HG03558 (cell line): ENCODE measurements around the gene ZCCHC24.

Experiments used
- ATAC-seq: cut with Tn5 transposase; IDR thresholded peaks from one replicate; pipeline ENCODE4 v1.9.1; 2021; ENCODE audit warnings: moderate number of reproducible peaks; ENCODE audit not compliant: unreplicated experiment; ENCODE audit errors: extremely low read depth

The ZCCHC24 gene

DNA sequence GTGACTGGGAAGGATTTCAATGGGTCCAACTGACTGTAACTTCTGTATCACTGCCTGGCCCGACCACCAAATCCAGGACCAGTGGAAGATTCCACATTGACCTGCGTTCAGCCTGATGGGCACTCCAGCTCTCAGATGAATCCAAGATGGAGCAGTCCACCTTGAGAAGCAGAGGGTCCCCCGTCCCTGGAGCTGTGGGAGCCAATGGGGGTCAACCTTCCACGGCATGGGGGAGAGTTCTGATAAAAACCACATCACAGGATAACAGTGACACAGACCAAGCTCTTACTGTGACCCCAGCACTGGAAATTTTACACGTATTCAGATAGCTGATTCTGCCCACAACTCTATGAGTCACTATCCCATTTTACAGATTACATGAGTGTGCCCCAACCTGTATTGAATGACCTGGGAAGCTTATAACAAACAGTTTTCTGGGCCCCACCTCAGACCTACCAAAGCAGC is 11.2 kb downstream of the ZCCHC24 start:
- no peak for ATAC-seq

DNA sequence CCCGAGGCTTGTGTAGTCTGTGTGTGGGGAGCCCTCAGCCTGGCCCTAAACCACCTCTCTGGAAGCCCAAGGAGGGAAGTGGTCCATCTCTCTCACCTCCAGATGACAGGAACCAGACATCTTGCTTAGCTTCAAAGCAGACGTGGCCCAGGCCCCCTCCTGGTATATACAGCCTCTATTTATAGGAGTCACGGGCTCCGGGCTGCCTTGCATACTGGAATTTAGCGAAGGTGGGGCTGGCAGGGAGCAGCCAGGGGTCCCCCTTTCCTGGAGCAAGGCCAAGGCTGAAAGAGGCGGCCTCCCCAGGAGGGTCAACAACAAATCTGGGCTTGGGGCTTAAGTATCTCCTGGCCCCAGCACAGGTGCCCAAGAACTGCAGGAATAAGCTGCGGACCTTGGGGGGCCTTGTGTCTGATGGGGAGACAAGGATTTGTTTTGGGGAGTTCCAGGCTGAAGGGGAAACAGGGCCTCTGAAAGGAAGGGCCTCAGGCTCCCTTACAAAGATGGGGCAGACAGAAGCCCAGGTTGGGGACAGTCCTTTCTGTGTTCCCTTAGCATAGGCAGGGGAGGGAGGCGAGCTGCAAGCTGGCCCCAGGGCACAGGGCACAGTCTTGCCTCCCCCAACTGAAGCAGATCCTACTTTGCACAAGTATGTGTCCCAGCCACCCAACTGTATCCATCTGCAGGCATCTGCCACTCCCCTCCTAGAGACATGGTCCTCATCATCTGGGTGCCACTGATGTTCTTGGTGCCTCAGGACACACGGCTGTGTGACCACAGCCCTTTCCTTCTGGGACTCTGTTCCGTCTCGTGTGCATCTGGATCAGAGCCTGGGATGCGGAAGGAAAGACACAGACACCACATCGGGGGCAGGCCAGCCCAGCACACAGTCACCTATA is 11.9 kb downstream of the ZCCHC24 start:
- ATAC-seq = no peak

DNA sequence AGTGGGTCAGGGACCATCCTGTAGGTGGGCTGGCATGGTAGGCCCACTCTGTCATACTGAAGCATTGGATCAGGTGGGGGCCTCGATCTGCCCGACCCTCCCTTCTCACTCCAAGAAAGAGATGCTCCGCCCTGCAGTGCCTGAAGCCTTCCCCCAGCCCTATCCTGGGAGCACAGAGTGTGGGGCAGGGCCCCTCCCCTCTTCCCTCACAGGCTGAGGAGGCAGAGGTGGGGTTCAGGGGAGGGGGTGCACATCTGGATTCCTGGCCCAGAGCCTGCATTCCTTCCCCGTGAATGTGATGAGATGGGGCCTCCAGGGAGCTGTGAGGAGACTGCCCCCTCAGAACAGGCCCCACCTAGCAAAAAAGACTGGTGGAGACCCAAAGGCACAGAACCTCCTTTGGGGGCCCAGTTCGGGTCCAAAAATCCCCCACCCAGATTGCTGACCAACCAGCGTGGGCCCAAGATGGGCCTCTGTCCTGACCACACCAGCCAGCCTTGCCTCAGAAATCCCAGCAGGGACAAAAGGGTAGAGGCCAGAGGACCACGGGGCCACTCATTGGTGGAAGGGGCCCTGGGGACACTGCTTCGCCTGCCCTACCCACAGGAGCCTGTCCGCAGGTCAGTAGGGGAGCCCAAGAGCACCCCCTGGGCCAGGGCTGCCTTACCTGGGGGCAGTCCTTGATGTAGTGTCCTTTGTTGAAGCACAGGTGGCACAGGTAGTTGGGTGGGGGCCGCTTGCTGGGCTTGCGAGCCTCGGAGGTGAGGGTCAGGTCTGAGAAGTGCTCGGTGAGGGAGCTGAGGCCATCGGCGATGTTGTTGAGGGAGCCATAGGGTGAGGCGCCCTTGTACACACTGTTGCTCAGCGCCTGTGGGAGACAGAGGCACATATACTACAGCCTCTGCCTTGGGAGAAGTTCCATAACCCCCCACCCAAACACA is 13.3 kb downstream of the ZCCHC24 start:
- no peak for ATAC-seq

DNA sequence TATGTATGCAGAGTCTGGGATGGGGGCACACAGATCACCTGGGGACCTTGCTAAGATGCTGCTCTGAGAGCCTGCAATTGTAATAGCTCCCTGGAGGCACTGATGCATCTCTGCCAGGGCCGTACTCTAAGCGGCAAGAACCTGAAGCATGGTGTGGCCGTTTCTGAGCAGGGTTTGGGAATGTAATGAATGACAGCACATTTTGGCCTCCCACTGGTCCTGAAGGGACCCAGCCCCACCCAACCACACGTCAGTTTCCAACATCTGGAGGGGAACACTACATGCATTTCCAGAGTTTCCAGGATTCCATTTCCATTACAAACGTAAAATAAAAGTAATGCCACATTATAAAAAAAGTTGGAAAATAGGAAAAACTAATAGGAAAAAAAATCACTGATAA is 14.0 kb downstream of the ZCCHC24 start:
- ATAC-seq = no peak

DNA sequence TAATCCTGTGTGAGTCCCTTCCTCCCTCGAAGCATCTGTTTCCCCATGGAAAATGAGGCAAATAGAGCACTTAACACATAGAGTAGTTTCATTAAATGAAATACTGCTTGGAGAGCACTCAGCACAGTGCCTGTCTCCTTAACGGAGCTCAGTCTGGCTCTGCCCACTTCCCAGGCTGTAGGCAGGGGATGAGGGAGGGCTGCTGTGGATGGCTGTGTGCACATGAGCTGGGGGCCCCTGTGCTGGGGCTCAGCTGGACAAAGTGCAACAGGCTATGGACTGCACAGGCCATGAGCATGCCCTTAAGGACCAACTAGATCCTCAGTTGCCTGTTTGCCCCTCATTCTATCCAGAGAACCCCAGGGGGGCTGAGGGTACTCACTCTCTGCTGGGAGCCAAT is 14.5 kb downstream of the ZCCHC24 start:
- ATAC-seq = no peak

DNA sequence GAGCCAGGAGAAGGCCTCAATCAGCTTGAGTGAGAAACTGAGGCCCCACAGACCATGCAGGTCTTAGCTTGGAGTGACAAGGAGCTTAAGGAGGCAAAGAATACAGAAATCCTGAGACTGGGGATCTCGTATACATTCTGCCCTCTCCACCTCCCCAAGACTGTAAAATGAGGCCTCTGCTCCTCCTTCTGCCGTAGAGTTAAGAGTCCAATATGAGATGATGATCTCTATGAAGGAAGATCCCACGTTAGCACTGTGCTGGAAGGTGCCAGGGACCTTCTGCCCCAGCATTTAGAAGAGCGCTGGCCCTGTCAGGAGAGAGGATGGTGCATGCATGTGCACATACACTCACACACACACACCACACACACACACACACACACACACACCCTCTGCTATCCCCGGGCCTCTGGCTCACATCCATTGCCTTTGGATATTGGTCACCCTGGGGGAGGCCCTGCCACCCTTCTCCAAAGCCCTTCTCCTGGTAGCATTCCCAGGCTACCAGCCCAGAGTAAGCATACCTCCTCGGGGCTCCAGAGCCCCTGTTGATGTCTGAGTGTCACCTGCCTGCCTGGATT is 15.0 kb downstream of the ZCCHC24 start:
- no peak for ATAC-seq

DNA sequence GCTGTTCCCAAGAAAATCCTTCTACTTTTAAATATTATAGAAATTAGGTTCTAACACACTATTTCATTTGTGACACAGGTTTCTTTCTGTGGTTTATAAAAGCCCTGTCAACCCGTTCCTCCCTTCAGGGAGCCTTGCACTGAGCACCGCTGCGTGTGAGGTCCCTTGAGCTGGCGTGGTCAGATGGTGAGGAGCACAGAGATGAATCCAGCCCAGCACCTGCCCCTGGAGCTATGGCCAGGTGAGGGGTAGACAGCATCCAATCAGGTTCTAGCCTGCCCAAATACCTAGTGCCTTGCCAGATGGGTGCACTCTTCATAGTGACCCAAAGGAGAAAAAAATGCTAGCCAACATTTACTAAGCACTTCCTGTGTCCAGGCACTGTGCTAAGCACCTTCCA is 15.7 kb downstream of the ZCCHC24 start:
- ATAC-seq = no peak

DNA sequence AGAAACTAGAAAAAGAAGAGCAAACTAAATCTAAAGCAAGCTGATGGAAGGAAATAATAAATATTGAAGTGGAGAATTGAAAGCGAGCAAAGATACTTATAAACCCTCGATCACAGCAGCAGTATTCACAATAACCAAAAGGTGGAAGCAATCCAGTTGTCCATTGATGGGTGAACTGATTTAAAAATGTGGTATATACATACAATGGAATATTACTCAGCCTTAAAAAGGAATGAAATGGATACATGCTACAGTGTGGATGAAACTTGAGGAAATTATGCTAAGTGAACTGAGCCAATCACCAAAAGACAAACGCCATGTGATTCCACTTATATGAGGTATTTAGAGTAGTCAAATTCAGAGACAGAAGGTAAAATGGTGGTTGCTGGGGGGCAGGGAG is 17.5 kb downstream of the ZCCHC24 start:
- ATAC-seq = no peak

DNA sequence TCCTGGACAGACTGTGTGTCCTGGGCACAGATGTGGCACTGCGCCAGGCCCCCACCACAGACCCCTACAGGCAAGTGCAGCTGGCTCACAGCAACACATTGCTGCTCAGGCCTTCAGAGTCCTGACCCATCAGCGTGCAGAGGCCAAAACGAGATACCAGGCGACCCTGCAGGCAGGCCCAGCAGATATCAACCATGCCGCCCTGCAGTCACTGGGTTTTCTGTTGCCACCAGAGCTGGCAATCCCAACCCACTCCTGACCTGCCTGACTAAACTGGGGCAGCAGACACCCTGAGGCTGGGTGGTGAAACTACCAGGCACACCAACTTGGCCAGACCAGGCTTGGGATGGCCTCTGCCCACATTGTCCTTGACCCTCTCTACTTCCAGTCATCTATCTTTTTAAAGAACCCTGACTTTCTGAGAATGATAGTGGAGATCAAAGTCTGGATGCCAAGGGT is 20.3 kb downstream of the ZCCHC24 start:
- no peak for ATAC-seq

DNA sequence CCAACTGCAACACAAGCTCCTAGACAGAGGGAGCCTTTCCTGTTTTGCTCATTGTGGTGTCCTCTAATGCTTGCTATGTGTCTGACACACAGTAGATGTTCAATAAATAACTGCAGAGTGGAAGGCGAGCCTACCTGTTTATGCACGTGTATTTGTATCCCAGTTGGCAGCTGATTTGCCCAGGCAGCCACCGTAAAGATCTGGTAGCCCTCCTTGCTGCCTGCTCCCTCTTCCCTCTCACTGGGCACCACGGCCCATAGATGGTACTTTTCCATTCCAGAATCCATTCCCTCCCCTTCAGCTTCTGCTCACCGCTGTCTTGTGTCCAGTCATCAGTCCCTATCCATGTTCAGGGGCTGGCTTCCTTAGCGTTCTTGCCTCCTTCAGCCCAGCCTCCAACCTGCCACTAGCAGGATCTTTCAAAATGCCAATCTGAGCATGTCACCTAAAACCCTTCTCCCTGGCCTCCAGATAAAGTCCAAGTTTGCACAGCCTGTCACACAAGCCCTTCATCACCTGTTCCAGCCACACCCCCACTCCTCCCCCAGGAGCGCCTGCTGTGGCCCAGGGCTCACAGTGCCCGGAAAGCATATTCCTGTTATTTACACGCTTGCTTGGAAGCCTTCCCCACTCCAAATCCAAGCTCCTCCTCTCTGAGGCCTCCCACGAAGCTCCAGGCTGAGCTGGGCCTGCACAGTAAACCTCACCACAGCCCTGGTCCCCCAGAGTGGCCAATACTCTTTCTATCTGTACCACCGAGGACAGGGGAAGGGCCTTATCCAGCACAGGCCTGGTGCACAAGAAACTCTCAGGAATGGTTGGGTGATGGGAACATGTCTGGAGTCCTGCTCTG is 21.0 kb downstream of the ZCCHC24 start:
- no peak for ATAC-seq

DNA sequence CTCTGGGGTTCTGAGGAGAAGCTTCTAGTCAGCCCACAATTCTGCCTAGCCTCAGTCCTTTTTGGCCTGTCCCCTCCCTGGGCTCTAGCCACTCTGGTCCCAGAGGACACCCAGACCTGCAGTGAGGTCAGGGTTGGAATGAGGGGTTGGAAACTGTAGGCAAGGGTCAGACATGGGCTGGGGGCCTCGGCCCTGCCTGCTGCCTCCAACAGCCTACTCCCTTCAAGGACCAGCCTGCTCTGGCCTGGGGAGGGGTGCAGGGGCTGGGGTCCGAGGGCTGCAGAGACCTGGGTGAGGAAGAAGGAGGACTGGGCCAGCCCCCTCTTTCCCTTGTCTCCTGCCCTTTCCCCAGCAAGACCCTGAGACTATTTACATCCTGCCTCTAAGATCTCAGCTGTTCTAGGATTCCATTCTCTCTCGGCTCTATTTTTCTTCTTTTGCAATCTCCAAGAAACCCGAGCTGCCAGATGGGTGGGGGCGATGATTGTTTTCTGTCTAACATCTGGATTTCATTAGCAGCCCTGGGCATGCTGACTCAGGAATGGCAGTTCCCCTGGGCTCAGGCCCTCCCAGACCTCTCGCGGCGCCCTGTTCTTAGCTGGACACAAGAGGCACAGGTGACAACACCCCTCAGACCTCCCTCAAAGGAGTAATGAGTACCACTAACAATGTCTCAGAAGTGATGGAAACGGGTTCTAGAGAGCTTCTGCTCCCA is 23.1 kb downstream of the ZCCHC24 start:
- no peak for ATAC-seq

DNA sequence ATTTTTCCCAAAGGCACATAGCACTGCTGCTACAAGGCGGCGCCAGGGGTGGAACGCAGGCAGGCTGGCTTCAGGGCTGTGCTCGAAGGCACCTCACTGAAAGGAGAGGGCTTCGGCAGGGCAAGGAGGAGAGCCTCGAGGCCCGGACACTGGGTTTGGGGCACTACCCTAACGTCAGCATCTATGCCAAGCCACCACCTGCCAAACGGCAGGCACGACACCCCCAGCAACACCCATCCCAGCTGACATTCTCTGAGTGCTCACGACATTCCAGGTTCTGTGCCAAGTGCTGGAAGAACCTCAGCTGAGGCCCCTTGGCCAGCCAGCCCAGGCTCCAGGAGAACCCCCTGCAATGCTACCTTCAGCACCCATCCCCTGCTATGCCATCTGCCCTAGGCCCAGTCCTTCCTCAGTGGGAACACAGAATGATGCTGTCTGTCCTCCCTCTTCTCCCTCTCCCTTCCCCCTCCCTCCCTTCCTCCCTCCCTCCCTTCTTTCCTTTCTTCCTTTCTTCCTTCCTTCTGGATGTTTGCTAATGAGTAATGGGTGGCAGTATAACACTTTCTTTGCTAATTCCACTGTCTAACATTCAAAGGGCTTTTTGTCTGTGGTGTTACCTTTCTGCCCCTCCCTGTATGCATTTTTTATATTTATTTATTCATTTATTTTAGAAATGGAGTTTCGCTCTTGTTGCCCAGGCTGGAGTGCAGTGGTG is 24.3 kb downstream of the ZCCHC24 start:
- ATAC-seq = no peak

DNA sequence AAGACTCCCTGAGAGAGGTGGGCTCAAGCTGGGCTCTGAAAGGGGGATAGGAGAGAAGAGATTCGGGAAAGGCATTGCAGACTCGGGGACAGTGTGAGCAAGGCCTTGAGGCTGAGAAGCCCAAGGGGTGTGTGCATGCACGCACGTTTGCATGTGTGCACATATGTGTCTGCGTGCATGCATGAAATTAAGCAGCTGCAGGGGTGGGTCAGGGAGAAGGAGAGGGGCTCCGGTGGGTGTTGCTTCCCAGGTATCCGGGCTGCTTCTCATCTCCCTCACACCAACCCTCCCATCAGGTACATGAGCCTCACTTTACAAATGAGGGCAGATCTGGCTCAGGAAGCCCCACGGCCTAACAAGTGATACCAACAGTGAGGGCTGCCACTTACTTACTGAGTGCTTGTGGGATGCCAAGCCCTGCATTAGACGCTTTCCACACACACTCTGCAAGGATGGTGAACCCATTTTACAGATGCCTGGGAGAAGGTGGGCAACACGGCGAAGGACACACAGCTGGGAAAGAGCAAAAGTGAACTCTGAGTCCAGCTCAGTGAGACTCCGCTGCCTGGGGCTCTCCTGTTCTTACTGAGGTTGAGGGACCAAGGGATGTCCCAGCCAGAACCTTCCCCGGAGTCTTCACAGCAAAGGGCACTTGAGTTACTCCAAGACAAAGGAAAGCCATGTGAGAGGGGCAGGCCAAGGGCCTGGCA is 26.4 kb downstream of the ZCCHC24 start:
- ATAC-seq = no peak

DNA sequence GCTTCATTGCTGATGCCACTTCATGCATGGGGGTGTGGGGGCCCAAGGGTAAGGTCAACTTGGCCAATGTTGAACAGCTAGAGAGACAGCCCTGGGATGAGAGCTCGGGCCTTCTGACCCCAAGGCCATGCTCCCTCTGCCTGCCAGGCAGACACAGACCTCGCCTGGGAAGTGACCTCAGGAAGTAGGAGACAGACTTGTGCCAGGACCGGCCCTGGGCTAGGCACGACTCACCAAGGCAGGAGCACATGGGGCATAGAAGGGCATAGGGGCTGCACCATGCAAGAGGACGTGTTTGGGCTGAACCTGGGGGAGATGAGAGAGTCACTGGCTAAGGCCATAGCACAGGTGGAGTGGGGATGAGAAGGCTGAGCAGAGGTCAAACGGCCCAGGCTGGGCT is 27.1 kb downstream of the ZCCHC24 start:
- ATAC-seq = no peak

DNA sequence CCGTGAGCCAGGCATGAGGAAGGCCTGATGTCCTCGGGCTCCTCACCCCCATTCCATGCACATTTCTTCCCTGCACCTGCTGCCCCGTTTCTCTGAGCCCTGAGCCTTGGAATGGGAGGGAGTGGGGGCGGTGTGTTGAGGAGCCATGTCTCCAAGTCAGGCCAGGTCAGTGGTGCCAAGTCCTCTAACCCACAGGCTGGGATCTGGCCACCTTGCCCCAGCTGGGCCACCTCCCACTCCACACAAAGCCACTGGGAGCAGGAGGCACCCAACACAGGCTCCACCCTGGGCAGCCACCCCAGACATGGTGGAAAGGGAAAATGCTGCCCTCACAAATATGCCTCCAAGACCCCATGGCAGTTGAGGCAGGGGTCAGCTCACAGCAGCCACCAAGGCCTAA is 27.7 kb downstream of the ZCCHC24 start:
- no peak for ATAC-seq

DNA sequence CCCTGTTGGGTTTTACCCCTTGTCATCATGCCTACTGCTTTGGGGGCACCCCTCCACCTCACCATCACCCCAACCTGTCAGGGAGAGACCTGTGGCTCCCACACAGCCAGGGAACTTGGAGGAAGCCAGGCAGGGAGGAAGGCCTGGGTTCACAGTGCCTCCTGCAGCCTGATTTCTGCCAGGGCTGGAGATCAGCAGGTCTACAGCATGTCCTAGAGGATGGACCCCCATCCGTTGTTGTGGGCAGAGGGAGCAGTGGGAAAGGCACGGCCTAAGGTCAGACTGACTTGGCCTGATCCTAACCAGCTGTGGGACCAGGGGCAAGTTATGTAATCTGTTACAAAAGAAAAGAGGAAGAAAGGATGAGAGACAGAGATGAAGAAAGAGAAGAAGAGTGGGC is 28.2 kb downstream of the ZCCHC24 start:
- ATAC-seq = no peak

DNA sequence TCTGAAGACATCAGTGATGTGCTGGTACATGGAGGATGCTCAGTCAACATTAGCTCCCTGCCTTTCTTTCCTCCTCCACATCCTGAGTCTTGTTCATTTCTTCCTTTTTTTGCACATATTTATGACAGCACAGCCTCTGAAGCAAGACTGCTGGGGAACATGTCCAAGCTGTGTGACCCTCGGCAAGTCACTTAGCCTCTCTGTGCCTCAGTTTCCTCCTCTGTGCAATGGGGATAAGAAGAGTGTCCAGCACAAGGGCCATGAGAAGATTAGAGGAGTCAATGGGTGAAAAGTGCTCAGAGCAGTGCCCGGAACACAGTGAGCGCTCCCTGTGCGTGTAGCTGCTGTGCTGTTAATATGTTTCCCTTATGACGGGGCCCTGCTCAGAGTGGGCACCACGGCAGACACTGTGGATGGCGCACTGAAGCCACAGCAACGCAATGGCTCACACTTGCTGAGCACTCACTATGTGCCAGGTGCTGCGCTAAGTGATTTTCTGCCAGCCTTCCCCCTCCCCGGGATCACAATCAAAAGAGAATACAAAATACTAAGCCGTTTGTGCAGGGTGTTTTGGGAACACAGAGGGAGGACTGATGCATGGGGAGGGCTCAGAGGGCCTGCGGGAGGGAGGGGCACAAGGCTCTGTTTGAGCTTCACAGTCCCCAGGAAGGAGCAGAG is 28.7 kb downstream of the ZCCHC24 start:
- no peak for ATAC-seq
